Left lobe of liver (tissue), 2 donors: ENCODE data around the gene FNTB. TPM values are rescaled to one million over a fixed set of nuclear protein-coding genes. Genes with fewer than 3 reads are reported as not detected.

ENCODE experiments used
- ATAC-seq: fragments of 200-7000 bp; cut with Tn5 transposase; one replicate; pipeline ENCODE4 v1.9.1; 2020; ENCODE audit warnings: mild to moderate bottlenecking, moderate library complexity
- DNase-seq: peaks from one replicate; pipeline ENCODE4 v3.0.0-alpha.2; 2020; ENCODE audit warnings: low spot score
- total RNA-seq: library from RNA; stranded (reverse); gene quantifications from one replicate; pipeline ENCODE4 v1.2.1, GENCODE V29; 2021
- donor health status: DM: no; HTN: no; CAD: no; lungs with moderate emphysema.
- donor health status: DM: no; HTN: yes; CAD: no.

FNTB gene
- total RNA-seq, 1 donor from 2014 or later: 9.9 TPM

- ATAC-seq (no peak), DNase-seq (no peak)
Measured at GRCh38 chr14:64974563-64974962, 12.1 kb upstream of the FNTB start.

- ATAC-seq (no peak), DNase-seq (no peak)
Measured at GRCh38 chr14:64979336-64980074, 7.2 kb upstream of the FNTB start.

- peak; percentile 41 for ATAC-seq
- DNase-seq: no peak
Measured at GRCh38 chr14:64983439-64984310, 3.0 kb upstream of the FNTB start.

GRCh38 chr14:64987438-64987767 is 708 bp downstream of the FNTB start:
- ATAC-seq (no peak), DNase-seq (no peak)

GRCh38 chr14:64990296-64990695 is 3.6 kb downstream of the FNTB start:
- DNase-seq (no peak), ATAC-seq (no peak)

GRCh38 chr14:64990939-64991338 is 4.2 kb downstream of the FNTB start:
- no peak for DNase-seq
- peak; percentile 39 for ATAC-seq

GRCh38 chr14:64992328-64992885 is 5.7 kb downstream of the FNTB start:
- DNase-seq (no peak), ATAC-seq (no peak)

- no peak for ATAC-seq
- DNase-seq: no peak
Measured at GRCh38 chr14:64993266-64993930, 6.7 kb downstream of the FNTB start.

- DNase-seq: no peak
- ATAC-seq: no peak
Measured at GRCh38 chr14:64994540-64994939, 7.8 kb downstream of the FNTB start.

- DNase-seq (no peak), ATAC-seq (no peak)
Measured at GRCh38 chr14:64995291-64995690, 8.6 kb downstream of the FNTB start.

- DNase-seq (no peak), ATAC-seq (no peak)
Measured at GRCh38 chr14:64997108-64997794, 10.6 kb downstream of the FNTB start.

- ATAC-seq (no peak), DNase-seq (no peak)
Measured at GRCh38 chr14:64998455-64998931, 11.8 kb downstream of the FNTB start.

- ATAC-seq (no peak), DNase-seq (no peak)
Measured at GRCh38 chr14:65000898-65001591, 14.3 kb downstream of the FNTB start.

GRCh38 chr14:65001723-65002122 is 15.0 kb downstream of the FNTB start:
- ATAC-seq (no peak), DNase-seq (no peak)

- DNase-seq (no peak), ATAC-seq (no peak)
Measured at GRCh38 chr14:65002586-65003210, 16.0 kb downstream of the FNTB start.

- no peak for ATAC-seq
- no peak for DNase-seq
Measured at GRCh38 chr14:65003394-65003793, 16.7 kb downstream of the FNTB start.

- no peak for ATAC-seq
- no peak for DNase-seq
Measured at GRCh38 chr14:65006261-65006721, 19.6 kb downstream of the FNTB start.

GRCh38 chr14:65007202-65007601 is 20.5 kb downstream of the FNTB start:
- DNase-seq: no peak
- no peak for ATAC-seq

GRCh38 chr14:65010211-65010931 is 23.7 kb downstream of the FNTB start:
- DNase-seq (peak; percentile 15), ATAC-seq (no peak)
